ENCODE results near the gene ODAPH.
"Not testable (repeated sequence)": the region's sequence is repeated elsewhere in the genome, so short reads cannot be mapped to it uniquely, and the experiment has no call there.

Gene ODAPH

DNA sequence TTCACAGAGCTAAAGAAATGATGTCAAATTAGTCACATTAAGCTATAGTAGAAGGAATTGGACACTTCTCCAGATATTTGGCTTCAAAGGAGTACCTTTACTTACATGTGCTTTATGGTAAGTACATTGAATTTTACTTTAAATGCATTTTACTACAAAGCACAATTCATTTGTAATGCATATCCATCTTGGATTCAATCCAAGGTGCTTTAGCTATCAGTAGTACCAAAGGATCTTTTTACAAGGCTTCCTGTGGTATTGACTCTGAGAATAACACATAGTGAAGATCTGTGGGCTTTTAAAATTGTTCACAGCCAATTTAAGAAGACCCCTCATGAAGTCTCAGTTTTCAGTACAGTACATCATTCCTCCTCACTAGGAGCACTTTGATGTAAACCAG is 28.4 kb upstream of the ODAPH start:
- no peaks in the 10 kb centered on the region for H3K4me1 ChIP-seq (ENCODE audit: control insufficient read depth, insufficient read depth, low read length)
- no peak overlapping the region for H3K4me3 ChIP-seq (ENCODE audit: low read length)
- no peak overlapping the region for H3K27ac ChIP-seq (ENCODE audit: low read depth, low read length)
- H3K9ac ChIP-seq (ENCODE audit: low read length), result no peak overlapping the region
- H3K27me3 ChIP-seq (ENCODE audit: control insufficient read depth, insufficient read depth, low read length), result no peaks in the 10 kb centered on the region
- peaks cover 26% of the 10 kb centered on the region for H3K36me3 ChIP-seq (ENCODE audit: control insufficient read depth, insufficient read depth, low read length)

DNA sequence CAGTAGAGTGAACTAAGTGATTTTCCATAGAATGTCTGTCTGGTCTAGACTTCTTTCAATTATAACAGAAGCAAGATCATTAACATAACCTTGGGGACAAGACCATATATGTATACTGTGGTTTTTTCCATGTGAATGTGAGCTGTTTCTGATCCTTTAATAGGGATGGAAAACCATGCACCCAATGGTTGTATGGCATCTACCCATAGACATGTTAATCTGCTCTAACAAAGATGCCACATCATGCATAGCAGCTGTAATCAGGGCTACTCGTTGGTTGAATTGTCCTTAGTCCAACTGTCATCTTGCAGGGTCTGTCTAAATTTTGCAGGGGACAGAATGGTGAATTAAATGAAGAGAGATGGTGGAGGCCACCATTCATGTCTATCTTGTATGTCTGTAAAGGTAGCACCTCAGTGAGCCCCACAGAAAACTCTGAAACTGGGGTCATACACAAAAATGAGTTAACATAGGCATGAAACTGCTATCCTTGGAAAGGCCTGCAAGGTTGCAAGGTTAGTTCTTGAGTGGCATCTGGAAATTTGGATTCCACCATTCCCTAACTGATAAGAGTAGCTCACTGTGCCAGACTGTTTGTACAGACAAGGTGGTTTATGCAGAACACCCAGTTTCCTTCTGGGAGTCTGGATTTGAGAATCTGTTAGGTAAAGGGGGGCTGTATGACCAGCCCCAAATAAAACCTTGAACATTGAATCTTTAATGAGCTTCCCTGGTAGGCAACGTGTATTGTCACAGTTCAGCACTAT is 25.1 kb upstream of the ODAPH start:
- no peaks in the 10 kb centered on the region for H3K4me1 ChIP-seq (ENCODE audit: control insufficient read depth, insufficient read depth, low read length)
- peaks cover 21% of the 10 kb centered on the region for H3K36me3 ChIP-seq (ENCODE audit: control insufficient read depth, insufficient read depth, low read length)
- no peak overlapping the region for H3K9ac ChIP-seq (ENCODE audit: low read length)
- H3K27ac ChIP-seq (ENCODE audit: low read depth, low read length), result no peak overlapping the region
- no peak overlapping the region for H3K4me3 ChIP-seq (ENCODE audit: low read length)
- H3K27me3 ChIP-seq (ENCODE audit: control insufficient read depth, insufficient read depth, low read length), result no peaks in the 10 kb centered on the region

DNA sequence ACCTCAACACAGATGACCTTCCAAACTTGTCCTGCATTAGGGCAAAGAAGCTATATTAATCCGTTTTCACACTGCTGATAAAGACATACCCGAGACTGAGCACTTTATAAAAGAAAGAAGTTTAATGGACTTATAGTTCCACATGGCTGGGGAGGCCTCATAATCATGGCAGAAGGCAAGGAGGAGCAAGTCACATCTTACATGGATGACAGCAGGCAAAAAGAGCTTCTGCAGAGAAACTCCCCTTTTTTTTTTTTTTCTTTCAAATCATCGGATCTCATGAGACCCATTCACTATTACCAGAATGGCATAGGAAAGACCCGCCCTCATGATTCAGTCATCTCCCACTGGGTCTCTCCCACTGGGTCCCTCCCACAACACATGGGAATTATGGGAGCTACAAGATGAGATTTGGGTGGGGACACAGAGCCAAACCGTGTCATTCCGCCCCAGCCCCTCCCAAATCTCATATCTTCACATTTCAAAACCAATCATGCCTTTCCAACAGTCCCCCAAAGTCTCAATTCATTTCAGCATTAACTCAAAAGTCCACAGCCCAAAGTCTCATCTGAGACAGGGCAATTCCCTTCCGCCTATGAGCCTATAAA is 24.2 kb upstream of the ODAPH start:
- not testable (repeated sequence) for H3K27me3 ChIP-seq (ENCODE audit: control insufficient read depth, insufficient read depth, low read length); H3K27ac ChIP-seq (ENCODE audit: low read depth, low read length); H3K9ac ChIP-seq (ENCODE audit: low read length); H3K4me3 ChIP-seq (ENCODE audit: low read length); H3K4me1 ChIP-seq (ENCODE audit: control insufficient read depth, insufficient read depth, low read length)
- peaks cover 16% of the 10 kb centered on the region for H3K36me3 ChIP-seq (ENCODE audit: control insufficient read depth, insufficient read depth, low read length)

DNA sequence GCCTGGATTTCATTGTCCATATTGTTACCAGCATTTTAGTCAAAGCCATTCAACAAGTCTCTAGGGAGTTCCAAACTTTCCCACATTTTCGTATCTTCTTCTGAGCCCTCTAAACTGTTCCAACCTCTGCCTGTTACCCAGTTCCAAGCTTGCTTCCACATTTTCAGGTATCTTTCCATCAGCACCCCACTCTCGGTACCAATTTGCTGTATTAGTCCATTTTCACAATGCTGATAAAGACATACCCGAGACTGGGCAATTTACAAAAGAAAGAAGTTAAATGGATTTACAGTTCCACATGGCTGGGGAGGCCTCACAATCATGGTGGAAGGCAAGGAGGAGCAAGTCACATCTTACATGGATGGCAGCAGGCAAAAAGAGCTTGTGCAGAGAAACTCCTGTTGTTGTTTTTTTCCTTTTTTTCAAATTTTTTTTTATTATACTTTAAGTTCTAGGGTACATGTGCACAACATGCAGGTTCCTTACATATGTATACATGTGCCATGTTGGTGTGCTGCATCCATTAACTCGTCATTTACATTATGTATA is 22.5 kb upstream of the ODAPH start:
- not testable (repeated sequence) for H3K36me3 ChIP-seq (ENCODE audit: control insufficient read depth, insufficient read depth, low read length); H3K4me1 ChIP-seq (ENCODE audit: control insufficient read depth, insufficient read depth, low read length); H3K27me3 ChIP-seq (ENCODE audit: control insufficient read depth, insufficient read depth, low read length); H3K27ac ChIP-seq (ENCODE audit: low read depth, low read length); H3K9ac ChIP-seq (ENCODE audit: low read length); H3K4me3 ChIP-seq (ENCODE audit: low read length)

DNA sequence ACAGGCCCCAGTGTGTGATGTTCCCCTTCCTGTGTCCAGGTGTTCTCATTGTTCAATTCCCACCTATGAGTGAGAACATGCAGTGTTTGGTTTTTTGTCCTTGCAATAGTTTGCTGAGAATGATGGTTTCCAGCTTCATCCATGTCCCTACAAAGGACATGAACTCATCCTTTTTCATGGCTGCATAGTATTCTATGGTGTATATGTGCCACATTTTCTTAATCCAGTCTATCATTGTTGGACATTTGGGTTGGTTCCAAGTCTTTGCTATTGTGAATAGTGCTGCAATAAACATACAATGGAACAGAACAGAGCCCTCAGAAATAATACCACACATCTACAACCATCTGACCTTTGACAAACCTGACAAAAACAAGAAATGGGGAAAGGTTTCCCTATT is 21.9 kb upstream of the ODAPH start:
- H3K36me3 ChIP-seq (ENCODE audit: control insufficient read depth, insufficient read depth, low read length); H3K4me3 ChIP-seq (ENCODE audit: low read length): not testable (repeated sequence)

DNA sequence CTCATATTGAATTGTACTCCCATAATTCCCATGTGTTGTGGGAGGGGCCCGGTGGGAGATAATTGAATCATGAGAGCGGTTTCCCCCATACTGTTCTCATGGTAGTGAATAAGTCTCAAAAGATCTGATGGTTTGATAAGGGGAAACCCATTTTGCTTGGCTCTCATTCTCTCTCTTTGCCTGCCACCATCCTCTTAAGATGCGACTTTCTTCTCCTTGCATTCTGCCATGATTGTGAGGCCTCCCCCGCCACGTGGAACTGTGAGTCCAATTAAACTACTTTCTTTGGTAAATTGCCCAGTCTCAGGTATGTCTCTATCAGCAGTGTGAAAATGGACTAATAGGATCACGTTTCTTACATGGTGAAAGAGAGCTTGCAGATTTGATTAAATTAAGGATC is 18.6 kb upstream of the ODAPH start:
- H3K36me3 ChIP-seq (ENCODE audit: control insufficient read depth, insufficient read depth, low read length); H3K27me3 ChIP-seq (ENCODE audit: control insufficient read depth, insufficient read depth, low read length); H3K9ac ChIP-seq (ENCODE audit: low read length); H3K4me1 ChIP-seq (ENCODE audit: control insufficient read depth, insufficient read depth, low read length); H3K27ac ChIP-seq (ENCODE audit: low read depth, low read length); H3K4me3 ChIP-seq (ENCODE audit: low read length): not testable (repeated sequence)

More for the DNA sequence above, 21.9 kb upstream of the ODAPH start:
- H3K4me1 ChIP-seq (ENCODE audit: control insufficient read depth, insufficient read depth, low read length); H3K27me3 ChIP-seq (ENCODE audit: control insufficient read depth, insufficient read depth, low read length); H3K27ac ChIP-seq (ENCODE audit: low read depth, low read length); H3K9ac ChIP-seq (ENCODE audit: low read length): not testable (repeated sequence)

DNA sequence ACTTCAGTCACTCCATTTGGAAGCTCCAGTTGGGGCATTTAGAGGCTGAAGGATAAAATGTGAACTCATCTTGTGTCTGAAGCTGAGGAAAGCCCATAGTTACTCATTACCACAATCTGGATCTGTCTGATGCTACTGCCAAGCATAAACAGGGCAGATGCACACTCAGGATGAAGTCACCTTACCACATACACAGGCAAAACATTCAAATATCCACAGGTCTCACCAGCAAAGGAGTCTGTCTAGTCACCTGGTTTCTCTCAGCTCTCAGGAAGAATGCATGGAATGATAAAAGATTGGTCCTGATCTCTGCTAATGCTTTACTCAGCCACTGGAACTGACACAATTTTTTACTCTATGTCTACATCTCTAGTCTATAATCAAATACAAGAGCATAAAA is 13.0 kb upstream of the ODAPH start:
- H3K36me3 ChIP-seq (ENCODE audit: control insufficient read depth, insufficient read depth, low read length), result peaks cover 2% of the 10 kb centered on the region
- no peak overlapping the region for H3K27ac ChIP-seq (ENCODE audit: low read depth, low read length)
- no peak overlapping the region for H3K9ac ChIP-seq (ENCODE audit: low read length)
- H3K27me3 ChIP-seq (ENCODE audit: control insufficient read depth, insufficient read depth, low read length), result no peaks in the 10 kb centered on the region
- no peak overlapping the region for H3K4me3 ChIP-seq (ENCODE audit: low read length)
- H3K4me1 ChIP-seq (ENCODE audit: control insufficient read depth, insufficient read depth, low read length), result no peaks in the 10 kb centered on the region

DNA sequence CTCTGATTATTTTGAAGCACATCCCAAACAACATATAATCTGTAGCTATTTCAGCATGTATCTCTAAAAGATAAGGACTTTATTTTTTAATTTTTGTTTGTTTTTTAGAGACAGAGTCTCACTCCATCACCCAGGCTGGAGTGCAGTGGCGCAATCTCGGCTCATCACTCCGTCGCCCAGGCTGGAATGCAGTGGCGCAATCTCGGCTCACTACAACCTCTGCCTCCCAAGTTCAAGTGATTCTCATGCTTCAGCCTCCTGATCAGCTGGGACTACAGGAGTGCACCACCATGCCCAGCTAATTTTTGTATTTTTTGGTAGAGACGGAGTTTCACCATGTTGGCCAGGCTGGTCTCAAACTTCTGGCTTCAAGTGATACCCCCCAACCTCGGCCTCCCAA is 11.6 kb upstream of the ODAPH start:
- not testable (repeated sequence) for H3K4me1 ChIP-seq (ENCODE audit: control insufficient read depth, insufficient read depth, low read length); H3K9ac ChIP-seq (ENCODE audit: low read length); H3K27ac ChIP-seq (ENCODE audit: low read depth, low read length); H3K27me3 ChIP-seq (ENCODE audit: control insufficient read depth, insufficient read depth, low read length); H3K4me3 ChIP-seq (ENCODE audit: low read length); H3K36me3 ChIP-seq (ENCODE audit: control insufficient read depth, insufficient read depth, low read length)

DNA sequence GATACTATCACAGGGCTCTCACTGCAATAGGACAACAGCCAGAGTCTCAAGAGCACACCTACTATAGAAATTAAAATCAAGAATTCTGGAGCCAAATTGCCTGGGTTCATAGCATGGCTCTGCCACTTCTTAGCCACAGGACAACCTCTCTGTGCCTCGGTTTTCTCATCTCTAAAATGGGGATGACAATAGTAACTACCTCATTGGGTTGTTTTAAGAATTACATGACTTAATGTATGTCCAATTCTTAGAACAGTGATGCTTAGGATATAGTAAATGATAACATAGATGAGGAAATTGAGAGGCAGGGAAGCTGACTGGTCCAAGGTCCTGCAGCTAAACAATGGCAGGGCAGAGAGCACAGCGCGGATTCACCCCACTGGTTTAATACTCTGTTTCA is 11.0 kb upstream of the ODAPH start:
- no peak overlapping the region for H3K9ac ChIP-seq (ENCODE audit: low read length)
- no peaks in the 10 kb centered on the region for H3K27me3 ChIP-seq (ENCODE audit: control insufficient read depth, insufficient read depth, low read length)
- no peak overlapping the region for H3K4me3 ChIP-seq (ENCODE audit: low read length)
- no peaks in the 10 kb centered on the region for H3K36me3 ChIP-seq (ENCODE audit: control insufficient read depth, insufficient read depth, low read length)
- no peaks in the 10 kb centered on the region for H3K4me1 ChIP-seq (ENCODE audit: control insufficient read depth, insufficient read depth, low read length)
- no peak overlapping the region for H3K27ac ChIP-seq (ENCODE audit: low read depth, low read length)

DNA sequence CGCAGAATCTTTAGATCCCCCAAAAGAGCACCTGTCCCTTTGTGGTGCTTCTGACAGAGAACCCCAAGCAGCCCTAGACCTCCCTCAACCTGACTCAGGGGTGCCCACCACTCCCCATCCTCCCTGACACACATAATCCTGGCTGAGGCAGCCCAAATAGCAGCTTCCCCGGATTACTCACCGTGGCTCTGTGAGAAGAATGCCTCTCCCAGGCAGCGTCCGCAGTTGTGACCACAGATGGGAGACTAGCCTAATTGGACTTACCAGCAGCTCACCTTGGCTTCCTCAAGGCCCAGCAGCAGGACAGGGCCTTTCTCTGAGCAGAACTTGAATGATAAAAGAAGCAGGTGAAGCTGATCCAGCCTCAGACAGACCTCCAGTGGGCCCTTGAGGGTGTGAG is 10.3 kb upstream of the ODAPH start:
- H3K4me3 ChIP-seq (ENCODE audit: low read length), result no peak overlapping the region
- H3K4me1 ChIP-seq (ENCODE audit: control insufficient read depth, insufficient read depth, low read length), result no peaks in the 10 kb centered on the region
- H3K9ac ChIP-seq (ENCODE audit: low read length), result no peak overlapping the region
- no peak overlapping the region for H3K27ac ChIP-seq (ENCODE audit: low read depth, low read length)
- no peaks in the 10 kb centered on the region for H3K27me3 ChIP-seq (ENCODE audit: control insufficient read depth, insufficient read depth, low read length)
- no peaks in the 10 kb centered on the region for H3K36me3 ChIP-seq (ENCODE audit: control insufficient read depth, insufficient read depth, low read length)

DNA sequence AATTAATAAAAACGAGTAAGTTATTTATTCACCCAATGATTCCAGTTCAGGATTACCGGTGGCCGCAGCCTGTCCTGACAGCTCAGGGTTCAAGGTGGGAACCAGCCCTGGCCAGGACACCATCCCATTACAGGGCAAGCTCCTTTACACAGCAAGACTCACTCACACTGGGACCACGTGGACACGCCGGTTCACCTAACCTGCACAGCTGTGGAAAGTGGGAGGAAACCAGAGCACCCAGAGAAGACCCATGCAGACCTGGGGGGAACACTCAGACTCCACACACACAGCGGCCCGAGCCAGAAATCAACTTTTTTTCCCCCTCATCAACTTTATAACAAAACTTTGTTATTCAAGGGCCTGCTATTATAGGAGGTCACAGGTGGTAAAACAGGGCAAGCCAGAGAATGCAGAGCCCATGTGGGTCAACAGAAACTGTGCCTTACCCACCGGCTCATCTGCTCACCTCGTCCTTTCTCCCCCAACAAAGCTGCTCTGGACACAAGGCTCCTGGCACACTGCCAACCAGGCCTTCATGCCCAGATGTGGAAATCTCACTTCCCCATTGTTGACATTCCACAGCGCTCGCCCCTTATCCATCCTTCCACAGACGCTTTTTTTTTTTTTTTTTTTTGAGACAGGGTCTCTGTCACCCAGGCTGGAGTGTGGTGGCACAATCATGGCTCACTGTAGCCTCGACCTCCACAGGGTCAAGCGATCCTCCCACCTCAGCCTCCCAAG is 8.0 kb upstream of the ODAPH start:
- Histone ChIP-seq H3K4me3 (ENCODE audit: low read length) (no peak overlapping the region), H3K4me1 (ENCODE audit: control insufficient read depth, insufficient read depth, low read length) (no peaks in the 10 kb centered on the region), H3K36me3 (ENCODE audit: control insufficient read depth, insufficient read depth, low read length) (no peaks in the 10 kb centered on the region), H3K27ac (ENCODE audit: low read depth, low read length) (no peak overlapping the region), H3K27me3 (ENCODE audit: control insufficient read depth, insufficient read depth, low read length) (no peaks in the 10 kb centered on the region), H3K9ac (ENCODE audit: low read length) (no peak overlapping the region)

DNA sequence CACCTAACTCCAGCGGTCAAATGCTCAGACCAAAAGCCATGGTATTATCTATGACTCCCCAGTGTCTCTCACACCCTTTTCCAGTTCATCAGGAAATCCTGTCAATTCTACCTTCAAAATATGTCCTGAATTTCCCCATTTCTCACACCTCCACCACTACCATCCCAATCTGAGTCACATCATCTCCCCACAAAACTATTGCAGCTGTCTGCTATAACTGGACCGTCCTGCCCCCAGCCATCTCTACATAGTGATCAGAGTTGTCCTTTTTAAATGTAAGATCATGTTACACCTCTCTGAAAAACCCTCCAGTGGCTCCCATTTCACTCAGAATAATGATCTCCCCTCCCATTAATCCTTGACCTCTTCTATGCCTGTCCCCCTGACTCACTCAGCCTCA is 6.8 kb upstream of the ODAPH start:
- H3K4me1 ChIP-seq (ENCODE audit: control insufficient read depth, insufficient read depth, low read length), result no peaks in the 10 kb centered on the region
- no peak overlapping the region for H3K9ac ChIP-seq (ENCODE audit: low read length)
- H3K27ac ChIP-seq (ENCODE audit: low read depth, low read length), result no peak overlapping the region
- no peak overlapping the region for H3K4me3 ChIP-seq (ENCODE audit: low read length)
- no peaks in the 10 kb centered on the region for H3K36me3 ChIP-seq (ENCODE audit: control insufficient read depth, insufficient read depth, low read length)
- no peaks in the 10 kb centered on the region for H3K27me3 ChIP-seq (ENCODE audit: control insufficient read depth, insufficient read depth, low read length)

Measured in rectal smooth muscle tissue (tissue), 1 donor.